Stromal cell of bone marrow (primary cell): ENCODE results near the gene PLD4.
"Not testable (repeated sequence)": the region's sequence is repeated elsewhere in the genome, so short reads cannot be mapped to it uniquely, and the experiment has no call there.

ENCODE experiments used
- DNase-seq: peaks from one replicate; pipeline ENCODE4 v3.0.0-alpha.2; 2012; ENCODE audit warnings: low read depth

PLD4 gene

DNA sequence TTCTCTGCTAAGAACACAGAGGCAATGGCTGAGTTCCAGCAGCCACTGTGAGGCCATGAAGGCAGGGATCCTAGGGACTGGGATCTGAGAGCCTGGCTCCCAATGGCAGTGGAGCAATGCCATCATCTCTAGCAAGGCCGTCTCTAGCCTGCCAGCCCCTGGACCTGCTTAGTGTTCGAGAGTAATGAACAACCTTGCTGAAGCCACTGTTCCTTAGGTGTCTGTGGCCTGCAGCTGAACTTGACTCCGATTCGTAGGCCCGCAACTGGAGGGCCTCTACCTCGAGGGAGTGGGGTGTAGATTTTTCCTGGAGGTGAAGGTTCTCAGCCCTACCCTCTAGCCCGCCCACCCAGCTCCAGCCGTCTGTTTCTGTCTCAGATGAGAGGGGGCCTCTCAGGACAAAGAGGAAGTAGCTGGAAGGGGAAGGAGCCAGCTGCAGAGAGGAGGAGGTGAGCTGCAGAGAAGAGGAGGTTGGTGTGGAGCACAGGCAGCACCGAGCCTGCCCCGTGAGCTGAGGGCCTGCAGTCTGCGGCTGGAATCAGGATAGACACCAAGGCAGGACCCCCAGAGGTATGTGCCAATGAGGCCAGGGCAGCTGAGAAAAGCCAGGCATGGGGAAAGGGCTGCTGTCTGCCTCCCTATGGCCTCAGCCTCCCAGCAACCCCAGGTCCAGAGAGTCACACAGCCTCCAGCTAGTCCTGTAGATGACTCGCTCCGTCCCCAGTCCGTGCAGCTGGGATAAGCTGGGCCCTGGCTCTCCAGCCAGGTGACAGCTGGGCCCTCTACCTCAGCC, at the start of gene PLD4:
PLD4 (plus strand) TSS at position 459 of the 793 bp plus-strand sequence. CDS start 2,262 bp downstream, outside the sequence.
- DNase-seq: no peak

- no peak for DNase-seq
Measured at GRCh38 chr14:104875412-104875751, 49.3 kb upstream of the PLD4 start.

GRCh38 chr14:104875811-104876210, 48.9 kb upstream of the PLD4 start:
- DNase-seq: no peak

DNA sequence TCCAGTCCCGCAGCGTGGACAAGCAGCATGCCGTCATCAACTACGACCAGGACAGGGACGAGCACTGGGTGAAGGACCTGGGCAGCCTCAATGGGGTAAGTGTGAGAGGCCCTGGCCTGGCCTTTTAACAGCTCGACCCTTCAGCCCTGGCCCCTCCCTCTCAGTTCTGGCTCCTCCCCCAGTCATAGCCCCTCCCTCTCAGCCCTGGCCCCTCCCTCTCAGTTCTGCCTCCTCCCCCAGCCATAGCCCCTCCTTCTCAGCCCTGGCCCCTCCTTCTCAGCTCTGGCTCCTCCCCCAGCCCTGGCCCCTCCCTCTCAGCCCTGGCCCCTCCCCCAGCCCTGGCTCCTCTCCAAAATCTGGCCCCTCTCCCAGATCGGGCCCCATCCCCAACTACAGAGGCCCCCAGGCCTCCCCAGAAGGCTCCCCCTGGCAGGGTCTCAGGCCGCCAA, 48.4 kb upstream of the PLD4 start:
- no peak for DNase-seq

- DNase-seq: no peak
Measured at GRCh38 chr14:104877066-104877805, 47.4 kb upstream of the PLD4 start.

DNA sequence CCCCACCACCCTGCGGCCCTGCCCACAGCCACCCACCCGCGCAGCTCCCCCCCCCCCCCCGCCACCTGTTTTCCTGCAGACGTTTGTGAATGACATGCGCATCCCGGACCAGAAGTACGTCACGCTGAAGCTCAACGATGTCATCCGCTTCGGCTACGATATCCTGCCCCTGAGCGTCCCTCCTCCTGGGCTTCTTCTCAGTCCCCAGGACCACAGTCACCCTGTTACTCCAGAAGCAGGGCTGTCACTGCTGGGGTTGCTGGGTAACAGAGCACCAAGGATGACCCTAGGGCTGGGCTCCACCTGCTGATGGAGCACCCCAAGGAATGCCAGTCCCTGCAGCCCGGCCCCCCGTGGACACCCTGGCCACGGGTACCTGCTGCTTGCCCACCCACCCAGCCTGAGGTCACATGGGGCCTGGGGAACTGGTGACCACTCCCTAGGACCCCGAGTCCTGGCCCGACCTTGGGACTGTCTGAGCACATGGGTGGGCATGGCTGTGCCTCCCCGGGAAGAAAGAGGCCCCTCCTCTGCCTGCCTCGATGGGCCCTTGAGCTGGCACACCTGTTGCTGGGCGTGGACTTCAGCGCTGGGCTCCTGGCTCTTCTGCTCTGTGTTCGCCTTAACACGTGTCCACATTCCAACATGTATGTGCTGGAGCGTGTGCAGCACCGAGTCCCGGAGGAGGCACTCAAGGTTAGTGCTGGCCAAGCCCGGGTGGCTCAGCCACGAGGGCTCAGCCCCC, 46.7 kb upstream of the PLD4 start:
- no peak for DNase-seq

DNA sequence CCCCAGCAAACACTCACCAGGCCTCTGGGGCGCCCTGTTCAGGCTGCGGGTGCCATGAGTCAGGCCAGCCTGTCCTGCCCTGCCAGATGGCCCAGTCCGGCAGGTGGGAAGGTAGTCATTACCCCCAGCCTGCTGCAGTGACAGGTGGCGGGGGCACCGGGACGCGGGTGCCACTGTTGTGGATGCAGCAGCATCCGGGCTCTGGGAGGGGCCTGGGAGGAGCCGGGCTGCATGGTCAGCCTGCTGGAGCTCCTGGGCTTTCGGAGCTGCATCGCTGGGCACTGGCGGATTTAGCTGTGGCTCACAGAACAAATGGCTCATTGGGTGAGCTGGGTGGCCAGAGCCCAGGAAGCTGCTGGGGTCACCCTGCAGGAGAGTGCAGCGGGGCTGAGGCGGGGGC, 46.1 kb upstream of the PLD4 start:
- no peak for DNase-seq

GRCh38 chr14:104879201-104879982, 45.3 kb upstream of the PLD4 start:
- no peak for DNase-seq

- no peak for DNase-seq
Measured at GRCh38 chr14:104879983-104880565, 44.6 kb upstream of the PLD4 start.

DNA sequence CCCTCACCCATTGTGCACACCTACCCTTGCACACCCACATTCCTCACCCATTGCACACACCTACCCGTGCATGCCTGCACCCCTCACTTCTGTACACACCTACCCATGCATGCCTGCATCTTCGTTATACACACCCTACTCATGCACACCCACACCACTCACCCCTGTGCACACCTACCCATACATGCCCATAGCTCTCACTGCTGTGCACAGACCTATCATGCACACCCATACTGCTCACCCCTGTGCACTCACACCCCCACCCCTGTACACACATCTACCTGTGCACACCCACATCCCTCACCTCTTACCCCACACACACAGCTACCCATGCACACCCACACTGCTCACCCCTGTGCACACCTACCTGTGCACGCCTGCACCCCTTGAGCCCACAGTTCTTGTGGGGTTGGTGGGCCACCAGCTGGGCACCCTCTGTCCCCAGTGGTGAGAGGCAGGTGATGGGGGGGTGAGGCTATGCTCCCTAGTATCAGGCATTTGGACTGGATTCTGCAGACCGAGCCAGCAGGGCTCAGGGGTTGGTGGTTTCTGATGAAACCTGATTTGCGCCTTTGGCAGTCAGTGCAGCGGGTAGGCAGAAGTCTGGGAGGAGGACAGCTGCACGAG, 44.0 kb upstream of the PLD4 start:
- no peak for DNase-seq

- DNase-seq: no peak
Measured at GRCh38 chr14:104881369-104881979, 43.2 kb upstream of the PLD4 start.

DNA sequence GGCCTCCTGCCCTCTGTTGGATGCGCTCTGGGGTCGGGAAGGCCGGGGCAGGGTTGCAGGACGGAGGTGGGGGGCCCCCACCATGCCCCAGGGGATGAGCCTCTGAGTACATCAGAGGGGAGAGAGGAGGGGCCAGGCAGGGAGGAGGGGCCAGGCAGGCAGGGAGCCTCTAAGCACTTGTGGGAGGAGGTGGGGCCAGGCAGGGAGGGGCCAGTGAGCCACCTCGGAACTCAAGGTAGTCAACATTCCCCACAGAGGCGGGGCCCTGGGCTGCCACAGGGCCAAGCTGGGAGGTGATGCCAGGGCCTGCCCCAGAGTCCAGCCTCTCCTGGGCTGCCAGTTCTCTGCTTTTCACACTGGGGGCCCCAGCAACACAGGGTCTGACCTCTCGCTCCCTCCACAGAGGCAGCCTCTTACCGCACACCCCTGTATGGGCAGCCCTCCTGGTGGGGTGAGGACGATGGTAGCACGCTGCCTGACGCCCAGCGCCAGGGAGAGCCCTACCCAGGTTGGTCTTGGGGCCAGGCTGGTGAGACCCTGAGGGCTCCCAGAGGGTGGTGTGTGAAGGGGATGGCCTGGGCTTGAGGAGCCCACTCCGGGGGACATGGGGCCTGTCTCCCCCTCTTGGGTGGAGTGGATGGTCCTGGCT, 42.2 kb upstream of the PLD4 start:
- no peak for DNase-seq

DNA sequence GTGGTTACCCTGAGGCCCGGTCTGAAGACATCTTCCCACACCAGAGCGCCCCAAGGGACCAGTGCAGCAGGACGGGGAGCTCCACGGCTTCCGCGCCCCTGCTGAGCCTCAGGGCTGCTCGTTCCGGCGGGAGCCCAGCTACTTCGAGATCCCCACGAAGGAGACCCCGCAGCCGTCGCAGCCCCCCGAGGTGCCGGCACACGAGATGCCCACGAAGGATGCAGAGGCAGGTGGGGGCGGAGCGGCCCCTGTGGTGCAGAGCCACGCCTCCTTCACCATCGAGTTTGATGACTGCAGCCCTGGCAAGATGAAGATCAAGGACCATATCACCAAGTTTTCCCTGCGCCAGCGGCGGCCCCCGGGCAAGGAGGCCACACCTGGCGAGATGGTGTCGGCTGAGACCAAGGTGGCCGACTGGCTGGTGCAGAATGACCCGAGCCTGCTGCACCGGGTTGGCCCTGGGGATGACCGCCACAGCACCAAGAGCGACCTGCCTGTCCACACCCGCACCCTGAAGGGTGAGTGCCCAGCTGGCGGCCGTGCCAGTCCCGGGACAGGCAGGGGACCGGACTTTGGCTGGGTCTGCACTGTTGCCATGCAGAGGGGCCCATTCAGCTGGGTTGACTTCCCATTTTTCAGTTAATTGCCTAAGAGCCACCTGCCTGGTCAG, 41.6 kb upstream of the PLD4 start:
- no peak for DNase-seq

GRCh38 chr14:104883681-104884361, 40.9 kb upstream of the PLD4 start:
- DNase-seq: no peak

DNA sequence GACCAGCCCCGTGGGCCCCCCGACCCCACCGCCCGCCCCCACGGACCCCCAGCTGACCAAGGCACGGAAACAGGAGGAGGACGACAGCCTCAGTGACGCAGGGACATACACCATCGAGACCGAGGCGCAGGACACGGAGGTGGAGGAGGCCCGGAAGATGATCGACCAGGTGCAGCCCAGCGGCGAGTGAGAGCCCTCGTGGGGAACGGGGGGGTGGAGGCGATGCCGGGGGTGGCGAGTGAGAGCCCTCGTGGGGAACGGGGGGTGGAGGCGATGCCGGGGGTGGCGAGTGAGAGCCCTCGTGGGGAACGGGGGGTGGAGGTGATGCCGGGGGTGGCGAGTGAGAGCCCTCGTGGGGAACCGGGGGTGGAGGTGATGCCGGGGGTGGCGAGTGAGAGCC, 40.3 kb upstream of the PLD4 start:
- not testable (repeated sequence) for DNase-seq

- no peak for DNase-seq
Measured at GRCh38 chr14:104885031-104885972, 39.4 kb upstream of the PLD4 start.

GRCh38 chr14:104885973-104886689, 38.5 kb upstream of the PLD4 start:
- DNase-seq: no peak
